HEK293T (cell line): ENCODE measurements around the gene ZNF750.

Experiments used
- BHLHE40 ChIP-seq: fragments of 450-650 bp; IDR thresholded peaks from 2 replicates; pipeline ENCODE4 v1.6.1; 2016; ENCODE audit warnings: mild to moderate bottlenecking, moderate library complexity, borderline replicate concordance
- FOXK2 ChIP-seq: fragments of 450-650 bp; IDR thresholded peaks from 2 replicates; pipeline ENCODE4 v1.6.1; 2016; ENCODE audit warnings: mild to moderate bottlenecking
- L3MBTL2 ChIP-seq: fragments of 450-650 bp; conservative IDR thresholded peaks from 2 replicates; pipeline ENCODE4 v1.6.1; 2016; ENCODE audit warnings: mild to moderate bottlenecking
- LEF1 ChIP-seq: fragments of 450-650 bp; IDR thresholded peaks from 2 replicates; pipeline ENCODE4 v1.6.1; 2017; ENCODE audit warnings: mild to moderate bottlenecking, borderline replicate concordance
- SP1 ChIP-seq: fragments of 450-650 bp; IDR thresholded peaks from 2 replicates; pipeline ENCODE4 v1.6.1; 2017
- SUZ12 ChIP-seq: fragments of 450-650 bp; IDR thresholded peaks from 2 replicates; pipeline ENCODE4 v1.6.1; 2016; ENCODE audit warnings: mild to moderate bottlenecking
- TARDBP ChIP-seq: fragments of 450-650 bp; IDR thresholded peaks from 2 replicates; pipeline ENCODE4 v1.6.1; 2016

- TF ChIP-seq FOXK2: no peak
- TF ChIP-seq BHLHE40: no peak
- TF ChIP-seq LEF1: no peak
- TF ChIP-seq SP1: no peak
- TF ChIP-seq L3MBTL2: no peak
- no peak for TF ChIP-seq SUZ12
- TF ChIP-seq TARDBP: no peak
Observed at GRCh38 chr17:82832411-82832810, 7.4 kb downstream of the ZNF750 start.
